HG02588 (cell line): Measurements from ENCODE around the gene CCDC190.
"Not testable (repeated sequence)": the region's sequence is repeated elsewhere in the genome, so short reads cannot be mapped to it uniquely, and the experiment has no call there.

Experiments used
- ATAC-seq: cut with Tn5 transposase; IDR thresholded peaks from one replicate; pipeline ENCODE4 v1.9.1; 2021; ENCODE audit warnings: mild to moderate bottlenecking, moderate library complexity; ENCODE audit not compliant: unreplicated experiment

Gene CCDC190

GRCh38 chr1:162878000-162878596 is 17.1 kb upstream of the CCDC190 start:
- no peak for ATAC-seq

- ATAC-seq, result no peak
These were observed 16.4 kb upstream of the CCDC190 start for GRCh38 chr1:162877412-162877811.

GRCh38 chr1:162876751-162877150 is 15.8 kb upstream of the CCDC190 start:
- no peak for ATAC-seq

GRCh38 chr1:162873671-162874666 is 13.0 kb upstream of the CCDC190 start:
- no peak for ATAC-seq

GRCh38 chr1:162872981-162873380 is 12.0 kb upstream of the CCDC190 start:
- no peak for ATAC-seq

- not testable (repeated sequence) for ATAC-seq
These were observed 10.4 kb upstream of the CCDC190 start for GRCh38 chr1:162871417-162871816.

- no peak for ATAC-seq
These were observed 8.0 kb upstream of the CCDC190 start for GRCh38 chr1:162868972-162869371.

GRCh38 chr1:162861625-162862024 is 650 bp upstream of the CCDC190 start:
- ATAC-seq, result no peak

GRCh38 chr1:162859191-162859590 is 1.8 kb downstream of the CCDC190 start:
- no peak for ATAC-seq

- ATAC-seq, result no peak
These were observed 3.1 kb downstream of the CCDC190 start for GRCh38 chr1:162857850-162858249.

GRCh38 chr1:162856260-162856659 is 4.7 kb downstream of the CCDC190 start:
- ATAC-seq, result no peak

GRCh38 chr1:162855461-162856150 is 5.4 kb downstream of the CCDC190 start:
- ATAC-seq, result no peak

GRCh38 chr1:162854245-162854882 is 6.6 kb downstream of the CCDC190 start:
- ATAC-seq, result peak; percentile 80

GRCh38 chr1:162851341-162851740 is 9.6 kb downstream of the CCDC190 start:
- no peak for ATAC-seq

GRCh38 chr1:162849711-162850110 is 11.3 kb downstream of the CCDC190 start:
- no peak for ATAC-seq

- no peak for ATAC-seq
These were observed 13.0 kb downstream of the CCDC190 start for GRCh38 chr1:162847839-162848453.

- no peak for ATAC-seq
These were observed 14.4 kb downstream of the CCDC190 start for GRCh38 chr1:162846256-162847212.

- no peak for ATAC-seq
These were observed 16.8 kb downstream of the CCDC190 start for GRCh38 chr1:162844153-162844552.

- no peak for ATAC-seq
These were observed 20.6 kb downstream of the CCDC190 start for GRCh38 chr1:162840250-162840839.
